CD4-positive, alpha-beta T cell treated with Interleukin-21 for 1 hour (primary cell): ENCODE data around the gene WBP1.
"Not testable (repeated sequence)": the region's sequence is repeated elsewhere in the genome, so short reads cannot be mapped to it uniquely, and the experiment has no call there.

ENCODE experiments used
- DNase-seq: peaks from one replicate; pipeline ENCODE4 v3.0.0-alpha.2; 2020

Gene WBP1

DNA sequence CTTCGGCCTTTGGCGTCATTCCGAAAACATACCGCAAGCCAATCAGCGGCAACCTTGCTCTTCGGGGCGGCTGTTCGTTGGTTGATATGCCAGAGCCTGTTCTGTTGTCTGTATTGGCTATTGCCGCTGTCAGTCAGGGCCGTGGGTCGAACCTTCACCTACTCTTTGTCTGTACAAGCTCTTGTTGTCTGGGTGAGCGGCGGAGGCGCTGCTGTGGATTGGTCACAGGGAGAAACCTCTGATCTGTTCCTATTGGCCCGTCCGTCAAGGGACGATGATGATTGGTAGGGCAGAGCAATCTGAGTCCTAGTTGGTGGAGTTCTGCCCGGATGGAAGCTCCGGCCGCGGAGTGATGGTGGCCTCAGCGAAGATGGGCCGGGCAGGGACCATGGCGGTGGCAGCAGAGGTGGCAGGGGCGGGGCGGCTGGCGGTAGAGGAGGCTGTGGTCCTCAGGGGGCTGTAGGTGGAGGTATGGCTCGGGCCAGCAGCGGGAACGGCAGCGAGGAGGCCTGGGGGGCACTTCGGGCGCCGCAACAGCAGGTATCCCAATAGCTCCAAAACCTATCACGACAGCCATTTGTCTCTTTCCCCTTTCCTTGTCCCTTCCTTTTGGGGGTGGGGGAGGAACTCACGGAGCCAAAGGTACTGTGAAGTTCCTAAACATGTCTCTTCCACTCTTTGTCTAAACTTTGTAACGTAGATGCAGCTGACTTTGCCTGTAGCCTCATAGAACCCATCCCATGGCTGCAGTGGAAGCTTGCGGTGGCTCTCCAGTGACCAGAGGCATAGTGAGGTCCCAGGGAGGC is at the start of gene WBP1:
Gene WBP1, plus strand, starts transcription at position 307 of the 806 bp plus-strand sequence. Its CDS starts 165 bp downstream, at position 472.
- peak; percentile 100 for DNase-seq

DNA sequence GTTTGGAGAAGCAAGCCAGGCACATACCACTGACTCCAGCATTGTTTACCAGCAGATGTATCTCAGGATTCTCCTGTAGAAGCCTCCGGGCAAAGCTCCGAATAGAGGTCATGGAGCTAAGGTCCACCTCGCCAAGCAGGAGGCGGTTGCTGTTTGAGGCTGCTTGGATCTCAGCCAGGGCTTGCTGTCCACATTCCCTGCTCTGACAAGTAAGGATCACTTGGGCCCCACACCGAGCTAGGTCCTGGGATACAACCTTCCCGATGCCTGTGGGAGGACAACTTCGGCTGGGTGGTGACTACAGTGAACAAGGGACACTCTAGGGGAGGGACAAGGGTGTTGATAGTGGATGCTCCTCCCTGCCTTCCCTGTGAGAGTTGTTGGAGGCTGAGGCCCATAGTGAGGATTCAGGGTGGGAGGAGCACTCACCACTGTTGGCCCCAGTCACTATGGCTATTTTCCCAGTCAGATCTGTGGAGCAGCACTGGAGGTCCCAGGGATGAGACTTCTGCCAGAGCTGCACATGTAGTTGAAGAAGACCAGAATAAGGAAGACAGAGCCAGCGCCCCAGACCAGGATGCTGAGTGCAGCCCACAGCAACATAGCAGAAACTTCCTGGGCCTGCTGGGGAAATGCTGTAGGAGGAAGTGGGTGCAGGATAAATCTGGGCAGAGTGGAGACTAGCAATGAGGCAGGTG is 45.1 kb upstream of the WBP1 start:
- no peak for DNase-seq

DNA sequence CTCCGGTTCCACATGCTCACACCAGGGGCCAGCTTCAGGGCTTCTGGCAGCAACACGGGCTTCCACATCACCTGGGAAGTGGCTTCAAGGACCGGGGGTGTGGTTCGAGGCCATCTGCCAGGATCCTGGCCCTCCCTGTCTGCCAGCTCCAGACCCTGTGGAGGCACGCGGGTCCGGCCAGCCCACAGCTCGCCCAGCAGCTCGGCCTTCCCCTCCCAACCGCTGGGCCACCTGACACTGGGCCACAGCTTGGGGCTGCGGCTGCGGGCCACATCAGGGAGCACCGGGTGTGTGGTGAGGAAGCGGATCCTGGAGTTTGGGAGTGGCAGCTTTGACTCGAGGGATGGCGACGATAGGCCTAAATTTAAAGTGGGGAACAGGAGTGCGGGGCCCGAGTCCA is 43.8 kb upstream of the WBP1 start:
- DNase-seq, result no peak

DNA sequence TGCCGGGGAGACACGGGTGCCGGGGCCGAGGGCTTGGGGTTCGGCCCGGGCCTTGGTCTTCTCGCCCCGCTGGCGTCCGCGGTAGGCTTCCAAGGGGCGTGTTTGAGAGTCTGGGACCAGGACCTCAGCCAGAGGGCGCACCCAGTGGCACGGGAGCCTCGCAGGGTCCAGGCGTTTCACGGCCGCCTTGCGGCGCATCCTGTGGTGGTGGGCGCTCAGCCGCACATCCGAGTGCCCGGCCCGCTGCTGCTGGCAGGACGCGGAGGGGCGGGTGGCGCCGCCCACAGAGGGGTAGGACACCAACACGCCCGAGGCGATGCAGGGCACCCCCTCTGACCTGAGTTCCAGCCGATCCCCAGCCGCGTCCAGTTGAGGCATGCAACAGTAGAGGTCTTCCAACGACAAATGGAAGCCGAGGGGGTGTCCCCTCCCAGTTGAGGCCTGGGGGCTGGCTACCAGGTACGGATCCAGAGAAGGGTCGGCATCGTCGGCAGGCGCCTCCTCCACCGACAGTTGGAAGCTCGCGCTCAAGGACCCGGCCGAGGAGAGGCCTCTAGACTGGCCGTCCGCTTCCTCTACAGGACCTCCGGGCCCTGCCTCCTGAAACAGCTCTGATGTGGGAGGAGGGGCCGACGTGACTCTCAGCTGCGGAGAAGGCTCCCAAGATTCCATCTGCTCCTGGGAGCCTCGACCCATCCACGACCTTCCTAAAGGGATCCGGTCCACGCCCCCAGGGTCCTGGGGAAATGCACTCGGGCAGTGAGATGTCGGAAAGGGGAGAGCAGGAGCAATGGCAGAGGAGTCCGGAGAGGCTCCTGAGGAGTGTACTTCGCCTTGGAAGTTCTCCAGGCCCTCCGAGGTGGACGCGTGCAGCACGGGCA is 43.1 kb upstream of the WBP1 start:
- no peak for DNase-seq

DNA sequence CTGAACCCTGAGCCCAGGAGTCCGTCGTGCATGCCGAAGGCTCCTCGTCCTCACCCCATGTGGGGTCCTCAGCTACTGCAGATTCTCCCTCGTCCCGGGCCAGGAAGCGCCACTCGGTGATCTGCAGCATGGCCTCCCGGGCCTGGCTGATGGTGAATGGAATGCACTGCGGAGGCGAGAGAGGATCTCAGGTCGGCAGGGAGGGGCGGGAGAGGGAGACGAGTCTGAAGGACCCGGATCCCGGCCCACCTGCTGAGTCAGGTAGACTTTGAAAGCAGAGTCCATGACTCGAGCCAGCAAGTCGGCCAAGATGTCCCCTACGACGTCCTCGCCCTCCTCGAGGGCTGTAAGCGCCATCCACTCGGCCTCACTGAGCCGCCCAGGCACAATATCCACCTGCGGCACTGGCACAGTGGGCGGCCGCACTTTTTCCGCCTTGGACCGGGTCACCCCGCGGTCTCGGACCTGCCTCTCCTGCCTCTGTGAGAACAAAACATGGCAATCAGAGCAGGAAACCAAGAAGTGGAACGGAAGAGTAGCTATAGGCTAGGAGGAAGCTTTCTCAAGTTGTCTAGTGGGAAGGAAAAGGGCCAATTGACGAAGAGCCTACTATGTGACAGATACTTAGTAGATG is 42.4 kb upstream of the WBP1 start:
- no peak for DNase-seq

DNA sequence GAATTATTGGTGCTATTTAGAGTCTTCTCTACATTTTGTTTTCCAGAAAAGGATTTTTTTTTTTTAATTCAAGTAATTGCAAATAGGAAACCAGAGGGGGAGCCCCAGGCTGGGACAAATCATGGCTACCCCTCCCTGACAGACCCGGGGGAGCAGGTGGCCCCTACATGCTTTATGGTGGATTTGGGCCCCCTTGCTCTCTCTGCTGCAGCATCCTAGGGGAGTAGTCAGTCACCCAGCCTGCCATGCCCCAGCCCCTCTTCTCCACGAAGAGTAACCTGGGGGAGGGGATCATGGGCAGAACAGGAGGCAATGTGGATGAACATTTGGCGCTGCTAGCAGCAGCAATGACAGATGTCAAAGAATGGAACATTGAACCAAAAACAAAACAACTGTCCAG is 41.5 kb upstream of the WBP1 start:
- DNase-seq, result no peak

DNA sequence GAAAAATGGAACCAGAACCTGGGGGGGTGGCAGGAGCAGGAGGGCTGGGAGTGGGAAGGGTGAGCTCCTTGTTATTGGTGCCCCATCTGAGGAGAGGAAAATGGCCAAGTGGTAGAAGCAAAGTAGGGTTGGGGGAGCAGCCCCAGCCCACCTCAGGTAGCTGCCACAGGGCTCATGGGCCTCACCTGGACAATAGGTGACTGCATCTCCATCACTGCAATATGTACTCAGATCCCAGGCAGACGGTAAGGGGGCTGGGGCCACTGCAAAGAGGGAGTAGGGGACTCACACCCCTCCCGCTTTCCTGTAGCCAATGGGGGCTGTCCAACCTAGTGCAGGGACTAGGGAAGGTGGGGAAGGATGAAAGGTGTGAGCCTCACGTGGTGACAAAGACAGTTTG is 41.0 kb upstream of the WBP1 start:
- no peak for DNase-seq

DNA sequence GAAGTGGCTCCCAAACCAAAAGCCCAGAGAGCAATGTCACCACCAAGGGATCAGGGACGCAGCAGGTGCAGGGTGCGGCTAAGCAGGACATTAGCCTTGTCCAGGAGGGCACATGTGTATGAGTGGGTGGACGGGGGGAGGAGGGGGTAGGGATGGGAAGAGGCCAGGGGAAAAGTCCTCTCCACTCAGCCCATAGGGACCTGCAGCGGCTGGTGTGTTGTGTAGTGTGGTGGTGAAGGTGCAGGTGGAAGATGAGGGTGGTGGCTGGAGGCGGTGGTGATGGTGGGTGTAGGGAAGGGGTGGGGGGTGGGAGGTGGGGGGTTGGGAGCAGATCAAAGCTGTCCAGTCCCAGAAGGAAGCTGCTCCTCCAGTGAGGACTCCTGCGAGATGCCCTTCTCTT is 40.5 kb upstream of the WBP1 start:
- DNase-seq, result no peak

DNA sequence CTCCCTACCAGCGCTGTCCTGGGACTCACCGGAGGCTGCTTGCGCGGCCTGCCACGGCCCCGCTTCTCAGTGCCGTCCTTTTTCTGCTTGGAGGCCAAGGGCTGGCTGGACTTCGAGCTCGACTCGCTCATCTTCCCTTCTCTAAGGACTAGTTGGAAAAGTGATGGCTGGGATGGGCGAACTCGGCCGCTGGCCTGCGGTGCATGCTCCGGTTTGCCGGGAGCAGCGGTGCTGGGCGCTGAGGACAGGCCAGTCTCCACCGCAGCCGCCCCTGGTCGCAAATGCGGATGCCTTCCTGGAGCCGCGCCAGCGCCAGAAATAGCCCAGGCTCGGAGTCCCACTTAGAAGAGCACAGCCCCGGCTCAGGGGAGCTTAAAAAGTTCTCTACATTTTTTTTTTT is 39.9 kb upstream of the WBP1 start:
- no peak for DNase-seq

DNA sequence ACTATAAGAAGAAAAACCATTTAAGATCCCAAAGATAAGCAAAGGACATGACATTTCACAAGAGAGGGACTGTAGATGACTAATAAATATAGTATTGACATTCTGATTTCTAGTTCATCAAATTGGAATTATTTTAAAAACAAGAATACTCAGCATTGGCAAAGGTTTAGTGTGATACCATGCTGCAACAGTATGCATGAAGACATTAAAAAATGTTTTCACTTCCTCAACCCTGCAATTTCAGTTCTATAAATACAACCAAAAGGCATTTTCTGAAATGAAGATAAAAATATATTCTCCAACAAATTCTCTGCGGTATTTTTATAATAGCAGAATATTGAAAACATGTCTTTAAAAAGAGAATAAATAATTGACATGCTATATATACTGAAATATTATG is 38.9 kb upstream of the WBP1 start:
- DNase-seq, result no peak

DNA sequence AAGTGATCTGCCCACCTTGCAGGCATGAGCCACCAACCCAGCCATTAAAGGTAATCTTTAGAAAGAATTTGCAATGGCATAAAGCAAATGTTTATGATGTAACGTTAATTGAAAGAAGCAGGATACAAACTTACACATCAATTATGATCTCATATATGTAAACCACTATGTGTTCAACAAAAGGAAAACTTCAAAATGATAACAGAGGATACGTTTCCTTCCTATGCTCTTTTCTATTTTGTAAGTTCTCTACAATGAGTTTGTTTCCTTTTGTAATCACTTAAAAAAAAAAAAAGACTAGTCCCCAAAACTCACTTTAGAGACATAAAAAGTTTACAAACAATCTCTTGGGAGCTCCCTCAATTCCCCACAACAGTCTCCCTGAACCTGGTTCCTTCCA is 38.2 kb upstream of the WBP1 start:
- no peak for DNase-seq

DNA sequence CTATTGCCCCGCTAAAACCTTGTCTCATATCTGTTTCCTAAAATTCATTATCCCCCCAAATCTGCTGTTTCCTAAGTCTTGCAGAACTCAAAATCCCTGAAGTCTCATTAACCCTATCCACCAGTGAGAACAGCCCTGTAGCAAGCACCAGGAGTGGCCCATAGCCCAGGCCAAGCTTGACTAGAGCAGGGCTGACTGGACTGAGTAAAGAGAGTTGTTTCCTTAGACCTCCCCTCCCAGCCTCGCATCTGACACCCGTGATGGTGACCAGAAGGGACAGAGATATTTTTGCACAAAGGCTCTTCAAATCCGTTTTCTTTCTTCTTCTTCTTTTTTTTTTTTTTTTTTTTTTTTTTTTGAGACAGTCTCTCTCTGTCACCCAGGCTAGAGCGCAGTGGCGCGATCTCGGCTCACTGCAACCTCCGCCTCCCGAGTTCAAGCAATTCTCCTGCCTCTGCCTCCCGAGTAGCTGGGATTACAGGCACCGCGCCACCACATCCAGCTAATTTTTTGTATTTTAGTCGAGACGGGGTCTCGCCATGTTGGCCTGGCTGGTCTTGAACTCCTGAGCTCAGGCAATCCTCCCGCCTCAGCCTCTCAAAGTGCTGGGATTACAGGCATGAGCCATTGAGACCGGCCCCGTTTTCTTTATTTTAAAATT is 37.7 kb upstream of the WBP1 start:
- not testable (repeated sequence) for DNase-seq

DNA sequence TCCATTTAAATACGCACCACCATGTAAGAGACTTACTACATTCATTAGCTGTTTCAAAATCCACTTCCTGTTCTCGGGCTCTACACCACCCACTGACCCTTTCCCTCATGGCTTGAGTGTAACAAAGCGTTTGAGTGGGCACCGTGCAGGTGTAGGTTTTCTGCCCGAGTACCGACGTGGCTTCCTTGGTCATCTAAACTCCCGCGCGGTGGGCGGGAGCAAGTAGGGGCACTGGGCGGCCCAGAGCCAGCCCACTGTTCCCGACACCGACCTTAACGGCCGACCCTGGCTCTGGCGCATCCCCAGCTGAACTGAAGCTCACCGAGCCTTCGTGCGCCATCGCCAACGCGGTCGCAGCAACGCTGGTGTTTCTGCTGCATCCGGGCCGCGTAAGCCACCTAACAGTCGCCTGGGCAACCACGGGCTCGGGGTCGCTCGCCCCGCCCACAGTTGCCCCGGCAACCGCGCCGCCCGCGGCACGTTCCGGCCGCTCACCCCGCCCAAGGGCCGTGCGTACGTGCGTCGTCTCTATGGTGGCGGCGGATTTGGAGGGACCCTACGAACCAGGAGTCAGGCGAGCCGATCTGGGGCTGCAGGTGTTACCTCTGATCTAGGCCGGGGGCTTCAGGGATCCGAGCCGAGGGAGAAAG is 36.9 kb upstream of the WBP1 start, which contains the start of the genes C2orf81 and WDR54:
Gene C2orf81, minus strand, starts transcription at position 399 of the 650 bp plus-strand sequence. Its CDS starts 59 bp downstream, at position 340.
Gene WDR54, plus strand, starts transcription at position 510 of the 650 bp plus-strand sequence. CDS start 424 bp downstream, outside the sequence.
- DNase-seq, result peak; percentile 94

DNA sequence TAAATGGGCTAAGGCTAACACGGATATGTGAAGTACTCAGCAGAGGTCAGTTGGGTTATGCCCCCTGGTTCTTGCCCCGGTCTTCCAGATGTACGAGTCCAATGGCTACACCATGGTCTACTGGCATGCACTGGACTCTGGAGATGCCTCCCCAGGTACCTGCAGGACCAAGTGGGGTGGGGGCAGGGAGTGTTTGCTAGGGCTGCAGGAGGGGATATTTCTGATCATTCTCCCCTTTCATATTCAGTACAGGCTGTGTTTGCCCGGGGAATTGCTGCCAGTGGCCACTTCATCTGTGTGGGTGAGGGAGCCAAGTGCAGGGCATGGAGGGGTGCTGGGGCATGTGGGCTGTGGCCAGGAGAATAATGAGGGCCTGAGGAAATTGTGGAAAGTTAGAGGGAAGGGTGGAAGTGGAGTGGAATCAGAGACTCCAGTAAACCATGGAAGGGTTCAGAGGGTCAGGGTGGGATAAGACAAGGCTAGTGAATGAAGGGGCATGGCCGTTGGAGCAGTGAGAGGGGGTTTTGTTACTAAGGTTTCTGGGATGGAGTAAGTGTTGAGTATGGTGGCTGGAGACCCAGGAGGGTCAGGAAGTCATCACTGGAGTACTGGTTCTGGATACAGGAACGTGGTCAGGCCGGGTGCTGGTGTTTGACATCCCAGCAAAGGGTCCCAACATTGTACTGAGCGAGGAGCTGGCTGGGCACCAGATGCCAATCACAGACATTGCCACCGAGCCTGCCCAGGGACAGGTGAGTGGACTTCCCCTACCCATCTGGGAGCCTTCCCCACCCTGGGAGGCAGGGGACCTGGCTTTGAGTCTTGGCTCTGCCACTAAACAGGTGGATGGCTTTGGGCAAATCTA is 34.8 kb upstream of the WBP1 start:
- DNase-seq, result no peak

DNA sequence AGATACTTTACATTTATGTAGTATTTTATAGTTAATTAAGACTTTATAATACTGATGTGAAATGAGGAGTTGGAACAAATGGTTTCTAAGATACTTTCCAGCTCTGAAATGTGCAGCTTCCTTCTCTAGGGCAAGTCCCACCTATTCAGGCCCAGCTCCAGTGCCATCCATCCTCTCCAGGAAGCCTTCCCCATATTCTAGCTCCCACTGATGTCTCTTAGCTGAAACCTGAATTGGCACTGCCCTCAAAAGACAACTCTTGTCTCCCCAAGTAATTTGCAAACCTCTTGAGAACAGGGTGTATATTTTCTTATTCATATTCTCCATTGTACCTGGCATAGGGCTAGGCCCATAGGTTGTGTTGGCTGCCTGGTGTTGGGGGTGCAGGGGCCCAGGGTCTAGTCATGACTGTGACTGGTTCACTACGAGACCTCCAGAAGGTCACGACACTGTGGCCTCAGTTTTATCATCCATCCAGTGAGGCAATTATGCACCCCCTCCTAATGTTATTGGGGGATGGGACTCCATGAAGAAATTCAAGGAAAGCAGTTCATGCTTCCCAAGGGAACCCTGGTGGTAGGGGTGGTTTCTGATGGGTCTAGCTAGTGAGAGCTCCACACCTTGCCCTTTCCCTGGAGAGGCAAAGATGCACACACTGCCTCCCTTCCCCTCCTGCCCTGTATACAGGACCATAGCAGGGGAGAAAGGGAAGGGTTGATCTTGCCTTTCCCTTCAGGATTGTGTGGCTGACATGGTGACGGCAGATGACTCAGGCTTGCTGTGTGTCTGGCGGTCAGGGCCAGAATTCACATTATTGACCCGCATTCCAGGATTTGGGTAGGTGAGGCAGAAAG is 33.9 kb upstream of the WBP1 start:
- no peak for DNase-seq

DNA sequence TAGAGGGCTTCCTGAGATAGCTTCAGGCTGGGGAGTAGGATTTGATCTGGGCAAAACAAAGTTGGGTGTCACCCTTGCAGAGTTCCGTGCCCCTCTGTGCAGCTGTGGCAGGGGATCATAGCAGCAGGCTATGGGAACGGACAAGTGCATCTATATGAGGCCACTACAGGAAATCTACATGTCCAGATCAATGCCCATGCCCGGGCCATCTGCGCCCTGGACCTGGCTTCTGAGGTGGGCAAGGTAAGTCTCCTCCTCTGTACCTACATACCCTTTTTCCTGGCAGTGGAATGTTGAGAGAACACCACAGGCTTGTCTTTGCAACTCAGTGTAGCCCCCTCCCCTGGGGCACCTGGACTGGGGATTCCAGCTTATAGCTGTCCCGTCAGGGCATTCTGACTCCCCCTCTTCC is 33.2 kb upstream of the WBP1 start:
- no peak for DNase-seq

DNA sequence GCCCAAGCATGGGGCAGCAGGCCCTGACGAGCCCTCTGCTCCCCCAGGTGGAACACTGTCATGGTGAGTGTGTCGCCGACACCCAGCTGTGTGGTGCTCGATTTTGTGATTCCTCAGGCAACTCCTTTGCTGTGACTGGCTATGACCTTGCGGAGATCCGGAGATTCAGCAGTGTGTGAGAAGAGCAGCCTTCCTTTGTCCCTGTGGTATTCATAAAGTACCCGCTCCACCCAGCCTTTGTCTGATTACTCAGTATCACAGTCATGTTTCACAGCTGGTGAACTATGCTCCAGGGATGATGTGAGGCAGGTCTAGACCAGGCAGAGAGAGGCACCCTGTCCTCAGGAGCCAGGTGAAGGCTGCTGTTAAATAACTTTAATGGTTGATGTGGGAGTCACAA is 32.7 kb upstream of the WBP1 start:
- DNase-seq, result no peak

DNA sequence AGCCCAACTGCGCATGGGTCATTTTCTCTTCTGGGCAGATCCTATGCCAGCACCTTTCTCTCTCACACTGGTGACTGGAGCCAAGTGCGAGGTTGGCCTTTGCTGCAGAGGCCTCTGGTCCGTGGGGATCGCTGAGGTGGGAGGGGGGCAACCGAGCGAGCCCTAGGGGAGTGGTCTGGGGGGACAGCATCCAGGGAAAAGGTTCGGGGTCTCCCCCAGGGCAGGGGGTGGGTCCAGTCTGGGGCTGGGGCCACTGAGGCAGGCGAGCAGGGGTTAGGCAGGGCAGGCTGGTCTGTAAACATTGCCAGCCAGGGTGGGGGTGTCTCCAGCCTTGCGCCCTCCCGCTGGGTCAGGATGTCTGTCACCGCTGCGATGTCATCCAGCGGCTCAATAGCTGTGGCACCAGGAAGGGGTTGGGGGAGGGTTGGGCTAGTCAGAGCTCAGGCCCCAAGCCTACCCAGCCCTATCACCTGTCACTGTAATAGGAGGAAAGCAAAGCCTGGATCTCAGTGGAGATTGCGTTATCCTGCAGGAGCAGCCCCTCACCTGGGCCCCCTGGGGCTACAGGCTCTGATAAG is 32.0 kb upstream of the WBP1 start:
- DNase-seq, result no peak

DNA sequence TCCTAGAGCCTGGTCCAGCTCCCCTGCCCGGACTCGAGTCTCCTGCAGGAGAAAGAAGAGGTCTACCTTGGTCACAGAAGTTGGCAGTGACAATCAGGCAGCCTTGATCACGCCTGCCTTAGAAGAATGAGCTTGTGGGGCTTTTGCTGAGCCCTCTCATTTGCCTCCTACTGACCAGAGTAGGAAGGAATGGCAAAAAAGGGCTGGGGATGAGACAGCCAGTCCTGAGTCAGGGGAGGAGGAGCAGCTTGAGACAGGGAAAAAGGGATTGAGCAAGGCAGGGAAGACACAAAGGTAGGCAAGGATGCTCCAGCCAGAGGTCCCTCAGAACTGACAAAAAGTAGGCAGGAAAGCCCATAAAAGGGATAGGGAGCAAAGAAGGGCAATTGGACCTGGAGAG is 30.7 kb upstream of the WBP1 start:
- DNase-seq, result no peak
